Measurements from ENCODE around the gene TBC1D4.

The TBC1D4 gene

GRCh38 chr13:75405976-75406703 is 75.8 kb downstream of the TBC1D4 start:
- H3K4me3 ChIP-seq (ENCODE audit: low read depth, low read length) = no peak overlapping the region
- TF ChIP-seq, protein P1, sequence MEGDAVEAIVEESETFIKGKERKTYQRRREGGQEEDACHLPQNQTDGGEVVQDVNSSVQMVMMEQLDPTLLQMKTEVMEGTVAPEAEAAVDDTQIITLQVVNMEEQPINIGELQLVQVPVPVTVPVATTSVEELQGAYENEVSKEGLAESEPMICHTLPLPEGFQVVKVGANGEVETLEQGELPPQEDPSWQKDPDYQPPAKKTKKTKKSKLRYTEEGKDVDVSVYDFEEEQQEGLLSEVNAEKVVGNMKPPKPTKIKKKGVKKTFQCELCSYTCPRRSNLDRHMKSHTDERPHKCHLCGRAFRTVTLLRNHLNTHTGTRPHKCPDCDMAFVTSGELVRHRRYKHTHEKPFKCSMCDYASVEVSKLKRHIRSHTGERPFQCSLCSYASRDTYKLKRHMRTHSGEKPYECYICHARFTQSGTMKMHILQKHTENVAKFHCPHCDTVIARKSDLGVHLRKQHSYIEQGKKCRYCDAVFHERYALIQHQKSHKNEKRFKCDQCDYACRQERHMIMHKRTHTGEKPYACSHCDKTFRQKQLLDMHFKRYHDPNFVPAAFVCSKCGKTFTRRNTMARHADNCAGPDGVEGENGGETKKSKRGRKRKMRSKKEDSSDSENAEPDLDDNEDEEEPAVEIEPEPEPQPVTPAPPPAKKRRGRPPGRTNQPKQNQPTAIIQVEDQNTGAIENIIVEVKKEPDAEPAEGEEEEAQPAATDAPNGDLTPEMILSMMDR (IDR thresholded peaks at IDR 0.05; ENCODE audit: control insufficient read depth, extremely low read depth, insufficient read depth) = no peak
- no peak for DNase-seq (ENCODE audit: low read depth)

GRCh38 chr13:75404726-75405125 is 77.2 kb downstream of the TBC1D4 start:
- no peak for DNase-seq (ENCODE audit: low read depth)
- no peak overlapping the region for H3K4me3 ChIP-seq (ENCODE audit: low read depth, low read length)
- TF ChIP-seq, protein P1 (IDR thresholded peaks at IDR 0.05; ENCODE audit: control insufficient read depth, extremely low read depth, insufficient read depth) = no peak

- TF ChIP-seq, protein P1 (IDR thresholded peaks at IDR 0.05; ENCODE audit: control insufficient read depth, extremely low read depth, insufficient read depth) = no peak
- no peak for DNase-seq (ENCODE audit: low read depth)
- H3K4me3 ChIP-seq (ENCODE audit: low read depth, low read length) = no peak overlapping the region
Measured at GRCh38 chr13:75402787-75403186, 79.2 kb downstream of the TBC1D4 start.

DNA sequence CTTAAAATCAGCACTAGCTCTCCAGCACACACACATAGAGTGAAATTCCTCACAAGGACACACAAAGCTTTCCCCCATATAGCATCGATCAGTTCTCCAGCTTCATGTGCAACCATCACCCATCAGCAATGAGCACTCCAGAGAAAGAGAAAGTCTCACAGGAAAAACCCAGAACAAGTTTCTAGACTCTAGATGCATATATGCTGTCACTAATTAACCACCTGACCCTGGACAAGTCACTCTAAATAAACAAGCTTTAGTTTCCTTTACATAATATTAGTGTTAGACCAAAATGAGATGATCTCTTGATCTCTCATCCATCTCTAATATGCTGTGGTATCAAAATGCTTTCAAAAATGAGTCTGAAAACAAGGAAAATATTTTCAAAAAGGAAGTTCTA is 81.2 kb downstream of the TBC1D4 start:
- TF ChIP-seq, protein P1 (IDR thresholded peaks at IDR 0.05; ENCODE audit: control insufficient read depth, extremely low read depth, insufficient read depth) = no peak
- no peak for DNase-seq (ENCODE audit: low read depth)
- H3K4me3 ChIP-seq (ENCODE audit: low read depth, low read length) = no peak overlapping the region

DNA sequence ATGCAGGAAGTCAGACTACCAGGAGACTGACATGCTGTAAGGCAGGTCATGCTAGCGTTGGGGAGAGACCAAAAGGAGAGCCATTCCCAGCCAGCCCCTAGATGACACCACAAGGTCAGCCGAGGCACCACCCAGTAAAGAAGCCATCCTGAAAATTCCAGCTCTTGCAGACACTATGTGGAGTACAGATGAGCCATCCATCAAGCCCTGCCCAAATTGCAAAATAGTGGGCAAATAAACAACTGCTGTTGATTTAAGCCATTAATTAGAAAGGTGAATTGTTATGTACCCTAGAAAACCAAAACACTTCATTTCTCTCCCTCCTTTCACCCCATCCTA is 82.1 kb downstream of the TBC1D4 start:
- no peak overlapping the region for H3K4me3 ChIP-seq (ENCODE audit: low read depth, low read length)
- DNase-seq (ENCODE audit: low read depth) = no peak
- TF ChIP-seq, protein P1 (IDR thresholded peaks at IDR 0.05; ENCODE audit: control insufficient read depth, extremely low read depth, insufficient read depth) = no peak

DNA sequence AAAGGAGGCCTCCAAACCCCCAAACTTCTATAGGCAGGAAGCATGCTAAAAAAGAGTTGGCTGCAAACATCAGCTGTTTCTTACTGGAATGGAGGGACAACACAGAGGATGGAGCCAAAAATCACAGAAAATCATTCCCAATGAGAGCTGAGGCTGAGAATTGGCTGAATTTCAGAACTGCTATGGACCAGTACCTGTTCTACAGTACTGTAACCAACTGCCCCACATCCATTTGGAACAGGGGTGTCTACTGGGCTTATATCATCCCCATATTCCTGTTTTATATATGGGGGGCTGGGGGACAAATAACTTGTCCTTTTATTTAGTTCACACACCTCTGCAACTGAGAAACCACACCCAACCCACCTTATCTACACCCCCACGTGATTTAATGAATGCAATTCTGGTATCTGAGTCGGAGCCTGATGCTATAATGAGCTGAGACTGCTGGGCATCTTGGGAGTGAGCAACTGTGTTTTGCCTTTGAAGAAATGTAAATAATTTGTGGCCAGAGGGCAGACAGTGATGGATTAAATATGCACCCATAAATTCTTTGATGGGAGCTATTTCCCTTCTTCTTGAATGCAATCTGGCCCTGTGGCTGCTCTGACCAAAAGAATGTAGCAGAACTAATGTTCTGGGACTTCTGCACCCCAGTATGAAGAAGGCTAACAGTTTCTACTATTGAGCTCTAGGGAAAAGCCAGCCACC is 82.6 kb downstream of the TBC1D4 start:
- DNase-seq (ENCODE audit: low read depth) = no peak
- TF ChIP-seq, protein P1 (IDR thresholded peaks at IDR 0.05; ENCODE audit: control insufficient read depth, extremely low read depth, insufficient read depth) = no peak
- no peak overlapping the region for H3K4me3 ChIP-seq (ENCODE audit: low read depth, low read length)

All from LNCaP clone FGC (cell line).